Raji (cell line): ENCODE measurements around the gene SLC35B2.

Source experiments
- POLR2A ChIP-seq: IDR thresholded peaks from 2 replicates; pipeline ENCODE4 v1.6.1; 2011; ENCODE audit warnings: low read depth, low read length, control low read depth; ENCODE audit not compliant: insufficient read depth

Gene SLC35B2, protein sequence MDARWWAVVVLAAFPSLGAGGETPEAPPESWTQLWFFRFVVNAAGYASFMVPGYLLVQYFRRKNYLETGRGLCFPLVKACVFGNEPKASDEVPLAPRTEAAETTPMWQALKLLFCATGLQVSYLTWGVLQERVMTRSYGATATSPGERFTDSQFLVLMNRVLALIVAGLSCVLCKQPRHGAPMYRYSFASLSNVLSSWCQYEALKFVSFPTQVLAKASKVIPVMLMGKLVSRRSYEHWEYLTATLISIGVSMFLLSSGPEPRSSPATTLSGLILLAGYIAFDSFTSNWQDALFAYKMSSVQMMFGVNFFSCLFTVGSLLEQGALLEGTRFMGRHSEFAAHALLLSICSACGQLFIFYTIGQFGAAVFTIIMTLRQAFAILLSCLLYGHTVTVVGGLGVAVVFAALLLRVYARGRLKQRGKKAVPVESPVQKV

DNA sequence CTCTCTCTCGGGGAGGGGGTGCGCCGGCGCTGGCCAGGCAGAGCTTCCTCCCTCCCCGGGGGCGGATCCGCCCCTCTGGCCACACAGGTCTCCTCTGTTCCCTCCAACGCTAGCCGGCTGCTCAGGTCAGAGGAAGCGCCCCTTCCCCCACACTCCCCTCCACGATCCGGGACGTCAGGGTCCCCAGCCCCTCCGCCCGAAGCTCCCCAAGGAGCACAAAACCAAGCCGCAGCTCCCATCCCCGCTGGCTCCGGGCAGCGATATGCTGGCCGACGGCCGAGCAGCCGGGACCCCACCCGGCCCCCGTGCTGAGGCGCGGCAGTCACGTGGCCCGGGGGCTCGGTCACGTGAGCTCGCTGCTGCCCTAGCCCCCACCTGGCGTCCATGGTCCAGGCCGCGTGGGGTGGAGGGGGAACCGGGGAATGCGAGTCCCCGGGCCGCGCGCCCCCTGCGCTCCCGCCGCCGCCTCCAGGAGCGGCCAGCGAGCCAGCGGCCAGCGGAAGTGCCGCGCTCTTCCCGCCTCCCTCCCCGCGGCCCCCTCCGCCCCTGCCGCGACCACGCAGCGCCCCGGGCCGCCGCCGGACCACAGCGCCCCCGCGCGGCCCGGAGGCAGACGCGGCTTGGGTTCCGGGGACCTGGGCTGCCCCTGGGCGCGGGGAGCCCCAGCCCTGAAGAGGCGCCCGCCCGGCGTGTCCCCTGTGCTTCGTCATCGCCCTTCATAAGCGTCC, at the start of gene SLC35B2:
TSS of gene SLC35B2 (minus strand) at position 504 of the 728 bp plus-strand sequence. CDS start at position 386, 118 bp downstream.
- TF ChIP-seq POLR2A: peak; percentile 76

DNA sequence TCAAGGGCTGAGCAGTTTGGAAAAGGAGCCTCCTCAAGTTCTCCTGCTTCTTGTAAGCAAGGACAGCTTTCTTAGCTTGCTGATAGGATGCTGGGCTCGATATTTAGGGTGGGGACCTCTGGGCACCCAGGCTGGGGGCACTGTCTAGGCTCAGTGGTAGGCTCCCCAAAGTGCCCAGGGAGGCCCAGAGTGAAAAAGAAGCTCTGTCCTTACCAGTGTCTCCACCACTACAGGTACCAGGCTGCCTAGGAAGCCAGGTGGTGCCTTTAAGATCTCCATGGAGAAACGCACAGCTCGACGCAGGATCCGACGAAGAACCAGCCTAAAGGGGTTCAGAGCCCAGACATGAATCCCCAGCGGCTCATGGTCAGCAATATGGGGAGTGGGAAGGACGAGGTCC, 49.4 kb upstream of the SLC35B2 start:
- TF ChIP-seq POLR2A: no peak

DNA sequence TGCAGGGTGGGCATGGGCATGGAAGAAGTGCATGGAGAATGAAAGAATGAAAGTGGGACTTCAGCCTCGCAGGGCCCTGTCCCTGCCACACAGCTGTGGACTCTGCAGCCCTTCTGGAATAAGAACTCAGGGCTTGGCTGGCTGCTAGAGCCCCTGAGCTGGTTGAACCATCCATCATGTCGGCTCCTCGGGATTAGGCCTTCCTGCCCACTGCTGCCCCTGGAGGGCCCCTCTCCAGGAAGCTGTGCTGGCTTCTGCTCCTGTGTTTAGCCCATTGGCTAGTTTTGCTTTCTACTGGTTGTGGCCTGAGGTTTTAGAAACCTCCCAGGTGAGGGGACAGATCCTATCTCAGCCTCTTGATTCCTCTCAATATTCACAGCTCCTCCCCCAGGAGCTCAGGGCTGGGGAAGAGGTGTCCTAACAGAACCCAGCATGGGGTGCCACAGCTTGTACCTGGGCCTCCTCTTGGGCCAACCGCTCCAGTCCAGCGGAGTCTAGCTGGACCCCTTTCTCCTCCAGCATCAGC, 47.9 kb upstream of the SLC35B2 start:
- no peak for TF ChIP-seq POLR2A

DNA sequence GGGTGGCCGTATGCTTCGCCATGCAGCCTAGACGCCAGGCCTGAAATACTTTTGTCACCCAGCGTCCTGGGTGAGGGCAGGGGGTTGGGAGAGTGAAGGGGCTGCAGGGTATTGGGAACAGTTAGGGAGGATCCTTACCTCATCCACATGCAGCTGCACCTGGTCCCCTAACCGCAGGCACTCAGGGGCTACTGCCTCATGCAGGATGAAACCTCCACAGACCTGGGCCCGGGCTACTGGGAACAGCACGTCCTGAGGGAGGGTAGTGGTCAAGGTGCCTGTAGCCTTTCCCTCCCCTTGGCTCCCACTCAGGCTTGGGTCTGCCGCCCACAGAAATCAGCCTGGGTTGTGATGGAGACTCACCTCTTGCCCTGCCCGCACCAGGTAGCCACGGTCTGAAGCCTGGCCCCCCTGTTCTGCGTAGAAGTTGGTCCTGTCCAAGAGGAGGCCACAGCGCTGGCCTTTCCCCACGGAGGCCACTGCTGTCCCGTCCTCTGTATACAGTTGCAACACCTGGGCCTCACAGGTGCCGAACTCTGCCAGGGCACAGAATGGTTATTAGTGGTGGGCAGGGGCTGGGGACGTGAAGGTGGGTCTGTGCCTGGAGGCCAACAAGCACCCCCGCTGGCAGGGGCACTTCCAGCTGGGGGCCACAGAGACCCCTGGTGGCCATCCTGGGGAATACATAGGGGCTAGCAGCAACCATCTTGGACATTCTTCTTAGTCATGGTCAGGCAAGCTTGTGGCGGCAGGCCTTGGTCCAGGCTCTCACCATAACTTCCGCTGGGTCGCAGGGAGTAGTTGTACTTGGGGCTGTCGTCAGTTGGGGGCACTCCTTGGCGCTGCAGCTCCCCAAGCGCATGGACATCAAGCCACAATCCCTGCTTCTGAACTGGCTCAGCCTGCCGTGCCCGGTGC, 47.2 kb upstream of the SLC35B2 start:
- no peak for TF ChIP-seq POLR2A

DNA sequence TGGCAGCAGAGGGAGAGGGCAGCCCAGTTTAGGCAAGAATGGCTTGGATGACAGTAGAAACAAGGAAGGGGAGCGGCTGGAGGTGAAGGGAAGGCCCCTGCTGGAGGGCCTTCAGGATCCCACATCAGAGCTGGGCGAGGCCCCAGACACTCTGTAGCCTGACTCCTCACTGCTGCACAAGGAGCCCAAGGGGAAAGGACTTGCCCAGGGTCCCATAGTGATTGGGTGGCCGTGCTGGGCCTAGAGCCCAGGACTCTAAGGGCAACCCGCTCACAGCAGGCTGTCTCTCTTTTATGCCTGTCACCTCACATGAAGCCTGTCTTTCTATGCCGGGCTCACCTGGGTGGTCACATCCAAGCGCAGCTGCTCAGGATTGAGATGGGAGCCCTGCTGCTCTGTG, 46.5 kb upstream of the SLC35B2 start:
- no peak for TF ChIP-seq POLR2A

DNA sequence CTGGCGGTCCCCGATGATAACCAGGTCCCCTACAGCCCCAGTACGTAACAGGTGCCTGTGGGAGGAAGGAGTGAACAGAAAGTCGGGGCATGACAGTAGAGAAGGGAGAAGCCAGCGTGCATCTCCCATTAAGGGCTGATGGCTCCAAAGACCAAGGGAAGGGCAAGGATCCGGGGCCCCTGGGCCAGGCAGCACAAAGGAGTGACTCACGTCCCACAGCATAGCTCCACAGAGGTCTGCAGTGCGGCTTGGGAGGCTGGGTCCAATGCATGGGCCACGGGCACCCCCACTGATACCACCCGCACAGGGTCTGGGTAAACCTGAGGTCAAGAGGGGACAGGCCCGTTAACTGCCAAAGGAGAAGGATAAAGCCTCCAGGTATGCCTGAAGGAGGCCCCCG, 45.5 kb upstream of the SLC35B2 start:
- no peak for TF ChIP-seq POLR2A

DNA sequence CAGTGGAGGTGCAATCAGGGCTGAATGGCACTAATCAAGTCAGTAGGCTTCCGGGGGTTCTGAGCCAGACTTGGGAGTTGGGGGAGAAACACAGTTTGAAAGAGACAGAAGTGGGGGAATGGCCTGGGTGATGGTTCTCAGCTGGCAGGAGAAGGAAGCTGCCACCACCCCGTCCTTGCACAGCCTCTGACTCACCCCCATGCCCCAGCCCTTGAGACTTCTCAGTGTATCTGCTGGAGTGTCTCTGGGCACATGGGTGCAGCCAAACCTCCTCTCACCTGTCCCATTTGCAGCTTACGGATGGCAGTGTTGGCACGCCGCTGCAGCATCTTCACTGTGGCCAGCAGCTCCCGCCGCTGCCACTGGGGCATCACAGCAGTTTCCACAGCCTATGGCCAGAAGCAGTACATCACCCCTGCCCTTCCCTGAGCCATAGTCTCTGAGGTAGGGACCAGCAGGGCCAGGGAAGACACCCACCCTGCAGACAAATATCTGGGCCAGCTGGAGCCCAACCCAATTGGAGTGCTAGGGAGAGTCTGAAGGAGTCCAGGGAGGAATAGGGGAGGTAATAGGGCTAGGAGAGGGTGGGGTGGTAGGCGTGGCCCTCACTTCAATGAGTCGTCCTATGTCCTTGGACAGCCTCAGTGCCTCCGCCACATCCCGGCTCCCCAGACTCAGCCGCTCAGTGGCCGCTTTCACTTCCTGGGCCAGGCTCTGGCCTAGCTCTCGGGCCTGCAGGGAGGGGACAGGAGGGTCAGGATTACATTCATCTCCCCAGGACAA, 44.6 kb upstream of the SLC35B2 start:
- TF ChIP-seq POLR2A: no peak

DNA sequence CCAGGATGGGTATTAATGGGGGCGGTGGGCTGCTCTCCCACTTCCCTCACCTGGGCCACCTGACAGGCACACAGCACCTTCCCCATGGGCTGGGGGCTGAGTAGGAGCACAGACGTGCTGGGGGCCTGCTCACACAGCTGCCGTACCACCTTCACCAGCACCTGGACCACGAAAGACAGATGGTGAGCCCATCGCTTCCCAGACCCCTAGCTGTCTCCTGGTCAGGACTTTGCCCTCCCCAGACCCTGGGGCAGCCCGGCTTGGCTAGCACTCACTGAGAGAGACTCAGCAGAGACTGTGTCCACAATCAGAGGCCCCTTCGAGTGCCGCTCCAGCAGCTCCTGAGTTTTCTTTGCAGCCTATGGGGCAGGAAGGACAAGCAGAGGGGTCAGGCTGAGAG, 43.8 kb upstream of the SLC35B2 start:
- no peak for TF ChIP-seq POLR2A

DNA sequence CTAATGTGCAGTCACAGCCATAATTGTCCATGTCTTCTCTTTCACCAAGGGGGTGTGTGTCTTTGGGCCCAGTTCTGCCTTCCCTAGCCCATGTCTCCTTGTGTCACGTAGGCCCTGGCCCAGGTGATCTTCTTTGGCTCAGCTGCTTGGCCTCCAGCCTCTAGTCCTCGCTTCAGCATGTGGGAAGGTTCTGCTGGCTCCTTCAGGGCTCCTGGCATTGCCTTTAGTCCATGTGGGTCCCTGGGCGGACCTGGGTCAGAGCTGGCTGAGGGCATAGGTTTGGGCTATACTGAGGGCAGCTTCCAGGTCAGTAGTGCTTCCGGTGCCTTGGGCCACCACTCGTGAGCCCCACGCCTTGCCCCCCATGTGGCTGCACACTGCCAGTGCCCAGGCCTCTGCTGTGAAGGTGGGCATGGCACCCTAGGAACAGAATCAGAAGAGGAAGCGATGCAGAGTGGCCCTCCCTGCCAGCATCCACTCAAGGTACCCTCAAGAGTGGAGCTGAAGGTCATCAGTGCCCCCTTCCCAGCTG, 43.0 kb upstream of the SLC35B2 start:
- TF ChIP-seq POLR2A: no peak

DNA sequence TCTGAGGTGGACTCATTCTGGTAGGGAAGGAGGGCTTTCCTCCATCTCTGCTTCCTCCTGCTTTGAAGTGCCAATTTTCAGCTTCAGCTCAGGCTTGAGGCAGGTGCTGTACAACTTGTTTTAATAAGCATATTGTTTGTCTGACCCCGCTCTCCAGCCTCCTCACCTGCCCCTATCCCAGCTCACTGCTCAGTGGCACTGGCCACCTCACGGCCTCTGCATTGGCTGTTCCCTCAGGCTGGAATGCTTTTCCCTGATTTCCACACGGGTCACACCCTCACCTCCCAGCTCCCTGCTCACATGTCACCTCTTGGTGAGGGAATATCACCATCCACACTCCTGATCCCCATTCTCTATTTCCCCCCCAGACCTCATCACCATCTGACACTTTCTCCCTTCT, 41.5 kb upstream of the SLC35B2 start:
- no peak for TF ChIP-seq POLR2A

DNA sequence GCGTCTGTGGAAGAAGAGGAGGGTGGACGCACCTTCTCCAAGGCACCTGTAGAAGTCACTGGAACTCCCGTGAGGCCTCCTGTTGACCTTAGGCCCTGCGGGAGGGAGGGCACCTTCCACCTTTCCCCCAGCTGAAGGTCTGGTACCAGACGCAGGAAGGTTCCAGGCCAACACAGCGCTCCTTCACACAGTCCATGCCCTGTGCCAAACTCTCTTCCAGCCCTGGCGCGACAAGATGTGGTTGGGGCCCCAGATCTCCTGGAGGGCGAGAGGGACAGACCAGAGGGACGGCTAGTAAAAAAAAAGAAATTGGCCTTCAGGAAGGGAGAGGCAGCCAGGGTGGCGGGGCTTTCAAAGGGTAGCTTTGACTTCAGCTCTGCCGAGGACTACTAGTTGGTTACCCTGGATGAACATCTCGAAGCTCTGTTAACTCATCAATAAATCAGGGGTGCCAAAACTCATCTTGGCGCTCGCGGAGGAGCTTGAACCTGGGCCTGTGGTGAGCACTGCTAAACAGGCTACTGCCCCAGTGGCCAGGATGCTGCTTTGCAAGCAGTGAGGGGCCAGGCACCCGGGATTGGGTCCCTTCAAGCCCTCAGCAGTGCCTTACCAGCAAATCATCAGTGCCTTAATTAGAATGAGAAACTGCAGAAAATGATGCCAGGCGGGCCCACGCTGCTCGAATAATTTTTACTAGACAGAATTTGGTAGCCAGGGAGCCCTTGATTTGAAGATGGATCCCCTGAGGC, 40.9 kb upstream of the SLC35B2 start:
- no peak for TF ChIP-seq POLR2A

DNA sequence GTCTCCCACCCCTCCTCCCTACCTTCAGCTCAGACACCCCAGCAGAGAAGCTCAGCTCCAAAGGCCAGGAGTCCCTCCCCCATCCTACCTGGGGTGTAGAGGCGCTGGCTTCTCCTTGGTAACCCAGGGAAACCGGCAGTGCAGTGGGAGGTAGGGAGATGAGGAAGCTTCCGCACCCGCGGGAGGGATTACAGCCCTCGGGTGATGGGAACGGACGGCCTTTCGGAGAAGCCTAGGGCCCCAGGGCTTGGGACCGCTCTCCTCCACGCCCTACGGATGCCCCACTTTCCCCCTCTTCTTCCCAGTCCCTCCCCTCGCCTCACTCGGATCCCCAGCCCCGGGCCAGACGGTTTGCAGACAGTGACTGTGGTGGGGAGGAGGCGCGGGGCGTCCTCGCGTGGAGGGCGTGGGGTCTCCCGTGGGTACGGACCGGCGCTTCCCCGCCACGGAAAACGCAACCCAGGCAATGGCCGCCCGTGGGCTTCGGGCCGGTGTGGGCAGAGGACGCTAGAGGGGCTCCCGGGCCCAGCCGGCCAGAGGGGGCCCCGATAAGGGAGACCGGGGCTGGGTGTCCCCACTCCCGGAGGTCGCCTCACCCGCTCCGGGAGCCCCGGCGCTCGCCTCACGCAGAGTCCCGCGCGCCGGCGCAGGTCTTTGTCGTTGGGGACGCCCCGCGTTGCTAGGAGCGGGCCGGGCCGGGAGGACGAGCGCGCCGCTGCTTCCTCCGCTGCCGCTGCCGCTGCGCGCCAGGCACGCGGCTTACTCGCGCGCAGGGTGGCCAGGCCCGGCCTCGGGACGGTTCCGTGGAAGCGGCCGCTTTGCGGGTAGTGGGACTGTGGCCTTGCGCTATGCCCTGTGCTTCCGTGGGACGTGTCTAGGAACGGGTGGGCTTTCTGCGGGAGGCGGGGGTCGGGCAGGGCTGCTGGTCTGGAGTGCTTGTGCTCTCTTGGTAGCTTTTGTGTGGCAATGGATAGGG, 40.0 kb upstream of the SLC35B2 start:
- TF ChIP-seq POLR2A: no peak
